K562 (cell line): Measurements from ENCODE around the gene MBD3L4. TPM values are rescaled to one million over a fixed set of nuclear protein-coding genes. Genes with fewer than 3 reads are reported as not detected.

Experiments used
- C11orf30 ChIP-seq: fragments of 450-650 bp; IDR thresholded peaks from 2 replicates; pipeline ENCODE4 v1.6.1; 2016; ENCODE audit warnings: low read depth, mild to moderate bottlenecking
- CEBPZ ChIP-seq: fragments of 150-350 bp; IDR thresholded peaks from 2 replicates; pipeline ENCODE4 v1.6.1; 2014; ENCODE audit warnings: low read depth, mild to moderate bottlenecking, low read length, borderline replicate concordance
- CHD1 ChIP-seq: fragments of 200-600 bp; sonication (generic); IDR thresholded peaks from one replicate; pipeline ENCODE4 v1.6.1; 2012; ENCODE audit warnings: mild to moderate bottlenecking, moderate library complexity, low read length, inconsistent platforms
- CTCF ChIP-seq, 3 experiments: IDR thresholded peaks in 2 of 3; conservative IDR thresholded peaks in 1 of 3; 2 replicates each; pipeline ENCODE4 v1.5.1; 2011 to 2012; ENCODE audit warnings: low read length in 3 of 3, mild to moderate bottlenecking in 3 of 3, control low read depth in 2 of 3, improper control_type of control experiment in 1 of 3, inconsistent platforms in 1 of 3, low read depth in 1 of 3, mixed read lengths in 1 of 3, moderate library complexity in 1 of 3; ENCODE audit not compliant: insufficient read depth in 2 of 3
- CXXC5 ChIP-seq: fragments of 250-450 bp; sonication (Bioruptor Pico); IDR thresholded peaks from 2 replicates; pipeline ENCODE4 v1.8.0; 2022; ENCODE audit warnings: inconsistent platforms, mild to moderate bottlenecking, moderate library complexity
- DIDO1 ChIP-seq: fragments of 450-650 bp; IDR thresholded peaks from 2 replicates; pipeline ENCODE4 v1.6.1; 2016; ENCODE audit warnings: low read depth, missing biosample characterization, missing genetic modification characterization
- ETV1 ChIP-seq: fragments of 450-650 bp; conservative IDR thresholded peaks from 2 replicates; pipeline ENCODE4 v1.6.1; 2016; ENCODE audit warnings: missing genetic modification characterization, control low read depth, low read depth, missing compliant biosample characterization
- FOXA3 ChIP-seq, 2 experiments: fragments of 450-650 bp in 1 of 2; sonication (generic) in 1 of 2; formaldehyde crosslinking; IDR thresholded peaks in 1 of 2; conservative IDR thresholded peaks in 1 of 2; 2 replicates each; pipeline versions ENCODE4 v1.4.0 to v1.8.0; 2020 to 2022; ENCODE audit warnings: mild to moderate bottlenecking in 2 of 2, missing genetic modification reagents in 1 of 2
- MITF ChIP-seq: IDR thresholded peaks from 2 replicates; pipeline ENCODE4 v1.6.1; 2014; ENCODE audit warnings: antibody characterized with exemption
- RBFOX2 ChIP-seq: fragments of 200-400 bp; formaldehyde crosslinking; IDR thresholded peaks from 2 replicates; pipeline ENCODE4 v1.6.1; 2017; ENCODE audit warnings: low read depth, mild to moderate bottlenecking, low read length, moderate library complexity
- RUNX1 ChIP-seq: sonication (generic); IDR thresholded peaks from 2 replicates; pipeline ENCODE4 v1.6.1; 2016; ENCODE audit warnings: antibody characterized with exemption, low read depth
- SMARCA4 ChIP-seq: fragments of 450-650 bp; IDR thresholded peaks from 2 replicates; pipeline ENCODE4 v1.6.1; 2016
- SMARCA5 ChIP-seq: fragments of 450-650 bp; IDR thresholded peaks from 2 replicates; pipeline ENCODE4 v1.6.1; 2016
- SP1 ChIP-seq: sonication (generic); formaldehyde crosslinking; IDR thresholded peaks from 2 replicates; pipeline ENCODE4 v1.8.1; 2022; ENCODE audit warnings: mild to moderate bottlenecking, missing genetic modification reagents
- SPI1 ChIP-seq: IDR thresholded peaks from 2 replicates; pipeline ENCODE4 v1.6.1; 2011; ENCODE audit warnings: low read depth, low read length, control low read depth, borderline replicate concordance
- TCF3 ChIP-seq: sonication (generic); formaldehyde crosslinking; IDR thresholded peaks from 2 replicates; pipeline ENCODE4 v1.4.0; 2020; ENCODE audit warnings: mild to moderate bottlenecking, missing genetic modification reagents
- ZNF282 ChIP-seq: sonication (generic); formaldehyde crosslinking; IDR thresholded peaks from 2 replicates; pipeline ENCODE4 v1.8.1; 2023; ENCODE audit warnings: missing genetic modification reagents
- ZNF398 ChIP-seq: fragments of 250-450 bp; sonication (Bioruptor Pico); IDR thresholded peaks from 2 replicates; pipeline ENCODE4 v1.8.0; 2021; ENCODE audit warnings: moderate library complexity, mild to moderate bottlenecking, inconsistent platforms
- ZNF696 ChIP-seq: fragments of 250-450 bp; sonication (Bioruptor Pico); conservative IDR thresholded peaks from 2 replicates; pipeline ENCODE4 v1.4.0; 2020; ENCODE audit warnings: mild to moderate bottlenecking, moderate library complexity
- polyA plus RNA-seq, 8 experiments: library from polyadenylated mRNA; depleted of rRNA in 4 of 8; stranded (reverse) in 5 of 8; unstranded in 3 of 8; fragments of >200 nt; fragmentation: Nextera tagmentation in 2 of 8; fragmentation: Illumina TruSeq in 1 of 8; extraction: Ambion mirVana in 2 of 8; extraction: Trizol in 1 of 8; gene quantifications; 2 replicates each; pipeline versions ENCODE4 v1.2.1 to v1.2.3, GENCODE V29; 2011 to 2014; ENCODE audit warnings: inconsistent platforms in 1 of 8, missing spikeins in 1 of 8
- total RNA-seq, 7 experiments: library from RNA; depleted of rRNA in 6 of 7; stranded (reverse); fragments of >200 nt in 6 of 7; fragmentation: Illumina TruSeq in 2 of 7; extraction: Trizol in 2 of 7; gene quantifications; 2 replicates each; pipeline versions ENCODE4 v1.2.1 to v1.2.3, GENCODE V29; 2011 to 2021; ENCODE audit warnings: low replicate concordance in 1 of 7

Gene MBD3L4
- total and polyA plus RNA-seq, 9 of the 15 experiments (the other 6 are each of a cell fraction or from before 2014, with no cell fraction given), result not detected

- TF ChIP-seq CTCF (IDR thresholded peaks at IDR 0.05 in 2 of 3, conservative IDR thresholded peaks at IDR 0.05 in 1 of 3; ENCODE audit: insufficient read depth in 2 of 3, low read depth in 1 of 3, low read length in 3 of 3) (no peak), SMARCA4 (no peak), SPI1 (peak; percentile 34; the same call in 1 of the 2 replicates), CHD1 (no peak), RUNX1 (no peak), RBFOX2 (peak; percentile 93), ZNF696 (CRISPR knock-in tag) (no peak), DIDO1 (tag) (no peak), SP1 (CRISPR knock-in tag) (peak; percentile 78; the same call in 1 of the 2 replicates), ETV1 (tag) (peak; percentile 79), MITF (no peak), C11orf30 (peak; percentile 87), SMARCA5 (no peak), TCF3 (CRISPR knock-in tag) (no peak), FOXA3 (CRISPR knock-in tag; conservative IDR thresholded peaks at IDR 0.05 in 1 of 2, IDR thresholded peaks at IDR 0.05 in 1 of 2) (no peak), ZNF398 (CRISPR knock-in tag) (no peak), ZNF282 (CRISPR knock-in tag) (no peak), CEBPZ (no peak), CXXC5 (CRISPR knock-in tag) (peak; percentile 51)
Measured at GRCh38 chr19:7069042-7069903, 29.3 kb upstream of the MBD3L4 start, which contains the start of gene ZNF557 (continued).
